K562 (cell line): Measurements from ENCODE around the gene ASB18. TPM values are rescaled to one million over a fixed set of nuclear protein-coding genes. Genes with fewer than 3 reads are reported as not detected.

Experiments used
- ATAC-seq: fragments of 200-7000 bp; cut with Tn5 transposase; 3 replicates; pipeline ENCODE4 v1.9.1; 2020; ENCODE audit warnings: moderate library complexity
- BruUV-seq: library from RNA; stranded (reverse); fragments of 400-500 nt; replicated peaks from 2 replicates; lab custom pipeline; 2021; lab: Mats Ljungman, UMichigan
- CTCF ChIA-PET: fragments of 300-600 bp; formaldehyde crosslinking; extraction: SDS; loops from one replicate; lab custom pipeline; 2021; ENCODE audit warnings: low intra/inter-chr PET ratio; lab: Yijun Ruan, JAX
- POLR2A ChIA-PET: fragments of 300-600, 350-650 bp; sonication (Branson Sonifier 250); formaldehyde crosslinking; extraction: SDS; loops from one replicate; lab custom pipeline; 2021; ENCODE audit warnings: antibody characterized with exemption, inconsistent platforms; lab: Yijun Ruan, JAX
- DNase-seq, 4 experiments: peaks; one replicate each; pipeline versions ENCODE4 v3.0.0 to v3.0.0-alpha.2; 2011 to 2018; ENCODE audit warnings: low spot score in 3 of 4, mixed read lengths in 3 of 4; ENCODE audit errors: extremely low read depth in 1 of 4
- FAIRE-seq: peaks from 2 replicates; lab custom pipeline; 2011; peaks lifted over from hg19 to GRCh38; lab: Jason Lieb, UNC
- H2AFZ ChIP-seq: 2 replicates; pipeline ENCODE4 v1.6.0; 2011; ENCODE audit warnings: low read depth, low read length, control low read depth, inconsistent platforms
- H3K27ac ChIP-seq: fragments of 200-600 bp; 3 replicates; pipeline ENCODE4 v1.8.0; 2011; ENCODE audit warnings: low read depth, mild to moderate bottlenecking, control low read depth, inconsistent platforms, low read length, moderate library complexity, mixed read lengths; ENCODE audit errors: extremely low read depth
- H3K27me3 ChIP-seq, 2 experiments: fragments of 300-600 bp in 1 of 2; 2 replicates in 1 of 2; 3 replicates in 1 of 2; pipeline versions ENCODE4 v1.6.0 to v1.8.0; 2011; ENCODE audit warnings: inconsistent platforms in 2 of 2, low read length in 2 of 2, mild to moderate bottlenecking in 1 of 2, mixed read lengths in 1 of 2, moderate library complexity in 1 of 2; ENCODE audit not compliant: control insufficient read depth in 2 of 2, insufficient read depth in 2 of 2
- H3K36me3 ChIP-seq: fragments of 300-600 bp; 3 replicates; pipeline ENCODE4 v1.8.0; 2011; ENCODE audit warnings: mild to moderate bottlenecking, low read length, inconsistent platforms; ENCODE audit not compliant: control insufficient read depth, insufficient read depth
- H3K4me1 ChIP-seq, 2 experiments: fragments of 200-600 bp in 1 of 2; replicated peaks in 1 of 2; 2 replicates in 1 of 2; 3 replicates in 1 of 2; pipeline versions ENCODE4 v1.5.1 to v1.8.0; 2011; ENCODE audit warnings: inconsistent platforms in 2 of 2, low read length in 2 of 2, mild to moderate bottlenecking in 1 of 2, mixed read lengths in 1 of 2, moderate library complexity in 1 of 2; ENCODE audit not compliant: control insufficient read depth in 2 of 2, insufficient read depth in 2 of 2
- H3K4me2 ChIP-seq: 2 replicates; pipeline ENCODE4 v1.6.1; 2011; ENCODE audit warnings: low read length, control low read depth, inconsistent platforms, mixed read lengths; ENCODE audit not compliant: insufficient read depth
- H3K4me3 ChIP-seq: fragments of 200-600 bp; sonication (generic), shearing (Covaris generic); 2 replicates; pipeline ENCODE4 v1.5.1; 2016; ENCODE audit warnings: control low read depth, inconsistent platforms
- H3K79me2 ChIP-seq: fragments of 200-600 bp; 3 replicates; pipeline ENCODE4 v1.8.0; 2011; ENCODE audit warnings: low read length, inconsistent platforms; ENCODE audit not compliant: control insufficient read depth, insufficient read depth
- H3K9ac ChIP-seq, 2 experiments: 2 replicates each; pipeline versions ENCODE4 v1.6.0 to v1.6.1; 2011; ENCODE audit warnings: low read depth in 2 of 2, low read length in 2 of 2, control low read depth in 1 of 2, inconsistent platforms in 1 of 2, mild to moderate bottlenecking in 1 of 2, mixed read lengths in 1 of 2; ENCODE audit not compliant: insufficient read depth in 1 of 2
- H3K9me1 ChIP-seq: one replicate; pipeline ENCODE4 v1.6.0; 2011; ENCODE audit warnings: inconsistent platforms, mild to moderate bottlenecking, low read length, moderate library complexity; ENCODE audit not compliant: control insufficient read depth, insufficient read depth
- H3K9me3 ChIP-seq: replicated peaks from 2 replicates; pipeline ENCODE4 v1.5.1; 2011; ENCODE audit warnings: low read depth, low read length, inconsistent platforms; ENCODE audit not compliant: control insufficient read depth, insufficient read depth
- H4K20me1 ChIP-seq: replicated peaks from 2 replicates; pipeline ENCODE4 v1.6.1; 2011; ENCODE audit warnings: low read length, inconsistent platforms, mixed read lengths; ENCODE audit not compliant: control insufficient read depth, insufficient read depth
- FOS ChIP-seq: IDR thresholded peaks from 3 replicates; pipeline ENCODE4 v1.6.1; 2011; ENCODE audit not compliant: insufficient read length; ENCODE audit errors: extremely low read depth
- IFI16 ChIP-seq: fragments of 250-450 bp; sonication (Bioruptor Pico); IDR thresholded peaks from 2 replicates; pipeline ENCODE4 v2.1.2; 2022; ENCODE audit warnings: mild to moderate bottlenecking, inconsistent platforms
- LARP7 ChIP-seq: fragments of 450-650 bp; IDR thresholded peaks from 2 replicates; pipeline ENCODE4 v1.6.1; 2016
- NCOR1 ChIP-seq: fragments of 450-650 bp; IDR thresholded peaks from 2 replicates; pipeline ENCODE4 v1.6.1; 2016; ENCODE audit warnings: mild to moderate bottlenecking, moderate library complexity
- NFIX ChIP-seq: fragments of 250-450 bp; sonication (Bioruptor Pico); IDR thresholded peaks from 2 replicates; pipeline ENCODE4 v1.4.0; 2020; ENCODE audit warnings: low read depth, mild to moderate bottlenecking, moderate library complexity
- NONO ChIP-seq, 2 experiments: fragments of 200-400 bp in 1 of 2; fragments of 450-650 bp in 1 of 2; formaldehyde crosslinking in 1 of 2; IDR thresholded peaks; 2 replicates each; pipeline ENCODE4 v1.6.1; 2017; ENCODE audit warnings: low read depth in 2 of 2, mild to moderate bottlenecking in 2 of 2, moderate library complexity in 2 of 2, low read length in 1 of 2
- NR3C1 ChIP-seq: sonication (generic); formaldehyde crosslinking; IDR thresholded peaks from 2 replicates; pipeline ENCODE4 v1.8.1; 2022; ENCODE audit warnings: missing genetic modification reagents
- PHF20 ChIP-seq: fragments of 450-650 bp; IDR thresholded peaks from 2 replicates; pipeline ENCODE4 v1.6.1; 2018; ENCODE audit not compliant: partially characterized antibody
- POU5F1 ChIP-seq: fragments of 150-350 bp; IDR thresholded peaks from 2 replicates; pipeline ENCODE4 v1.6.1; 2014; ENCODE audit warnings: borderline replicate concordance, low read length, low read depth, mild to moderate bottlenecking; ENCODE audit not compliant: partially characterized antibody
- SAFB ChIP-seq: fragments of 200-400 bp; formaldehyde crosslinking; IDR thresholded peaks from 2 replicates; pipeline ENCODE4 v1.6.1; 2017; ENCODE audit warnings: low read depth, low read length, borderline replicate concordance
- USF1 ChIP-seq: sonication (generic); formaldehyde crosslinking; IDR thresholded peaks from 2 replicates; pipeline ENCODE4 v1.9.0; 2022; ENCODE audit warnings: mild to moderate bottlenecking, missing genetic modification reagents
- ZNF124 ChIP-seq: sonication (generic); formaldehyde crosslinking; IDR thresholded peaks from 2 replicates; pipeline ENCODE4 v1.8.1; 2022; ENCODE audit warnings: missing genetic modification reagents
- ZNF717 ChIP-seq: fragments of 250-450 bp; sonication (Bioruptor Pico); IDR thresholded peaks from 2 replicates; pipeline ENCODE4 v1.5.0; 2021
- WGBS: fragments of 100-300 bp; shearing (Covaris generic); methylation state at CpG from one replicate; pipeline ENCODE4 v1.1.6; 2016; ENCODE audit warnings: low coverage, mixed read lengths; ENCODE audit not compliant: insufficient coverage; ENCODE audit errors: missing lambda C conversion rate; 5-methylcytosine and 5-hydroxymethylcytosine counted together
- in situ Hi-C: fragments of 300-500 bp; cut with MboI; formaldehyde crosslinking; loops from 4 replicates; pipeline ENCODE4 v1.15.0; 2018; ENCODE audit warnings: inconsistent platforms, mixed read lengths
- intact Hi-C: fragments of 100-400 bp; cut with micrococcal nuclease; formaldehyde crosslinking; loops from 2 replicates; pipeline ENCODE4 v1.14.2; 2022
- polyA plus RNA-seq, 8 experiments: library from polyadenylated mRNA; depleted of rRNA in 4 of 8; stranded (reverse) in 5 of 8; unstranded in 3 of 8; fragments of >200 nt; fragmentation: Nextera tagmentation in 2 of 8; fragmentation: Illumina TruSeq in 1 of 8; extraction: Ambion mirVana in 2 of 8; extraction: Trizol in 1 of 8; gene quantifications; 2 replicates each; pipeline versions ENCODE4 v1.2.1 to v1.2.3, GENCODE V29; 2011 to 2014; ENCODE audit warnings: inconsistent platforms in 1 of 8, missing spikeins in 1 of 8
- total RNA-seq, 7 experiments: library from RNA; depleted of rRNA in 6 of 7; stranded (reverse); fragments of >200 nt in 6 of 7; fragmentation: Illumina TruSeq in 2 of 7; extraction: Trizol in 2 of 7; gene quantifications; 2 replicates each; pipeline versions ENCODE4 v1.2.1 to v1.2.3, GENCODE V29; 2011 to 2021; ENCODE audit warnings: low replicate concordance in 1 of 7
- TF ChIP-seq, protein P1 (sequence below): fragments of 250-450 bp; sonication (Bioruptor Pico); IDR thresholded peaks from 2 replicates; pipeline ENCODE4 v1.8.0; 2022; ENCODE audit warnings: moderate library complexity, mild to moderate bottlenecking, inconsistent platforms
- TF ChIP-seq, protein P2 (sequence below): fragments of 450-650 bp; formaldehyde crosslinking; IDR thresholded peaks from 2 replicates; pipeline ENCODE4 v1.4.0; 2020; ENCODE audit warnings: mild to moderate bottlenecking, moderate library complexity
- TF ChIP-seq, protein P3 (sequence below): fragments of 150-350 bp; conservative IDR thresholded peaks from 2 replicates; pipeline ENCODE4 v1.6.1; 2014; ENCODE audit warnings: low read length
- TF ChIP-seq, protein P4 (sequence below): sonication (generic); formaldehyde crosslinking; IDR thresholded peaks from 2 replicates; pipeline ENCODE4 v1.8.0; 2022; ENCODE audit warnings: missing genetic modification reagents, mild to moderate bottlenecking, moderate library complexity, borderline replicate concordance

Gene ASB18
- total and polyA plus RNA-seq, 9 of the 15 experiments (the other 6 are each of a cell fraction or from before 2014, with no cell fraction given): not detected

DNA sequence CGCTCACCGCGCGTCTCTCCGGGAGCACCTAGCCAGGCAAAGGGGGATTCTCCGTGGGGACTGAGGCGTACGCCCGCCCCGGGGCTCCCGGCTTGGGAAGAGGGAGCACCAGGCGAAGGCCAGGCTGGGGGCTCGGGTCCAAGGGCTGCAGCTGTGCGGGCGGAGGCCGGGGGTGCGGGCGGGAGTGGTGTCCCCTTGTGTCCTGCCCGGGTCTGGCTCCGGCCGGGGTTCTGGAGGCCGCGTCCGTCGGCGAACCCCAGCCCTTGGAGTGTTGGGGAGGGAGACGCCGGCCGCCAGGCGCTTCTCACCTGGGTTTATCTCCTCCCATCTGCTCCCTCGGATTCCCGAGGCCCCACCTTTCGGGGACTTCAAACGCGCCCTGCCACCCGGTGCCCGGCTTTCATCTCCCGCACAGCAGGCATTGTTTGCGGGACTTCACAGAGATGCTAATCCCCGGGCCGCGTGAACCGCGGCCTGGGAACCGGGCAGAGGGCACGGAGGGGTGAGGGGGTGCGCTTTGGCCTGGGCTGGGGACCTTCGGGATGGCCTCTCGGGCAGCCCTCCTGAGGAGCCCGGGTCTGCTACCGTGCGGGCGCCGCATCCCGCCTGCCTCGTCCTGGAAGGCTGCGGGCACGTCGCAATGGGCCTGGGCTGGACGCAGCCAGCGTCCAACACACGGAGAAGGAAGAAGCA lies 91.0 kb downstream of the ASB18 start:
- Histone ChIP-seq H3K4me3 (no peak overlapping the region), H4K20me1 (no peaks in the 10 kb centered on the region), H3K4me1 (peaks cover 2 to 17% of the 10 kb centered on the region in 2 experiments; a peak in 4 of 5 replicates), H3K79me2 (no peaks in the 10 kb centered on the region), H2AFZ (no peak overlapping the region), H3K27me3 (no peaks in the 10 kb centered on the region), H3K36me3 (no peaks in the 10 kb centered on the region), H3K9me1 (no peaks in the 10 kb centered on the region), H3K9ac (no peak overlapping the region), H3K27ac (no peak overlapping the region), H3K4me2 (no peak overlapping the region), H3K9me3 (no peaks in the 10 kb centered on the region)
- in situ Hi-C loops: no loop called here
- CTCF ChIA-PET: no interaction called here
- no peak for FAIRE-seq
- 0% methylated on average over 1 of the region's 62 CpGs for WGBS
- BruUV-seq: no TSS peak
- DNase-seq: no peak
- POLR2A ChIA-PET: no interaction called here
- no peak for ATAC-seq
- intact Hi-C loops: no loop called here
- TF ChIP-seq, protein P1, sequence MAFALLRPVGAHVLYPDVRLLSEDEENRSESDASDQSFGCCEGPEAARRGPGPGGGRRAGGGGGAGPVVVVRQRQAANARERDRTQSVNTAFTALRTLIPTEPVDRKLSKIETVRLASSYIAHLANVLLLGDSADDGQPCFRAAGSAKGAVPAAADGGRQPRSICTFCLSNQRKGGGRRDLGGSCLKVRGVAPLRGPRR (CRISPR knock-in tag): no peak
- TF ChIP-seq ZNF717: no peak
- TF ChIP-seq NONO (IDR thresholded peaks at IDR 0.05; ENCODE audit: low read depth in 2 of 2, low read length in 1 of 2): no peak
- no peak for TF ChIP-seq LARP7
- no peak for TF ChIP-seq SAFB
- TF ChIP-seq, protein P2, sequence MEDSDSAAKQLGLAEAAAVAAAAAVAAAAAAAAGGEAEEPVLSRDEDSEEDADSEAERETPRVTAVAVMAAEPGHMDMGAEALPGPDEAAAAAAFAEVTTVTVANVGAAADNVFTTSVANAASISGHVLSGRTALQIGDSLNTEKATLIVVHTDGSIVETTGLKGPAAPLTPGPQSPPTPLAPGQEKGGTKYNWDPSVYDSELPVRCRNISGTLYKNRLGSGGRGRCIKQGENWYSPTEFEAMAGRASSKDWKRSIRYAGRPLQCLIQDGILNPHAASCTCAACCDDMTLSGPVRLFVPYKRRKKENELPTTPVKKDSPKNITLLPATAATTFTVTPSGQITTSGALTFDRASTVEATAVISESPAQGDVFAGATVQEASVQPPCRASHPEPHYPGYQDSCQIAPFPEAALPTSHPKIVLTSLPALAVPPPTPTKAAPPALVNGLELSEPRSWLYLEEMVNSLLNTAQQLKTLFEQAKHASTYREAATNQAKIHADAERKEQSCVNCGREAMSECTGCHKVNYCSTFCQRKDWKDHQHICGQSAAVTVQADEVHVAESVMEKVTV (CRISPR knock-in tag): no peak
- TF ChIP-seq FOS: no peak
- TF ChIP-seq ZNF124: no peak
- no peak for TF ChIP-seq IFI16 (CRISPR knock-in tag)
- TF ChIP-seq NR3C1: no peak
- TF ChIP-seq, protein P3, sequence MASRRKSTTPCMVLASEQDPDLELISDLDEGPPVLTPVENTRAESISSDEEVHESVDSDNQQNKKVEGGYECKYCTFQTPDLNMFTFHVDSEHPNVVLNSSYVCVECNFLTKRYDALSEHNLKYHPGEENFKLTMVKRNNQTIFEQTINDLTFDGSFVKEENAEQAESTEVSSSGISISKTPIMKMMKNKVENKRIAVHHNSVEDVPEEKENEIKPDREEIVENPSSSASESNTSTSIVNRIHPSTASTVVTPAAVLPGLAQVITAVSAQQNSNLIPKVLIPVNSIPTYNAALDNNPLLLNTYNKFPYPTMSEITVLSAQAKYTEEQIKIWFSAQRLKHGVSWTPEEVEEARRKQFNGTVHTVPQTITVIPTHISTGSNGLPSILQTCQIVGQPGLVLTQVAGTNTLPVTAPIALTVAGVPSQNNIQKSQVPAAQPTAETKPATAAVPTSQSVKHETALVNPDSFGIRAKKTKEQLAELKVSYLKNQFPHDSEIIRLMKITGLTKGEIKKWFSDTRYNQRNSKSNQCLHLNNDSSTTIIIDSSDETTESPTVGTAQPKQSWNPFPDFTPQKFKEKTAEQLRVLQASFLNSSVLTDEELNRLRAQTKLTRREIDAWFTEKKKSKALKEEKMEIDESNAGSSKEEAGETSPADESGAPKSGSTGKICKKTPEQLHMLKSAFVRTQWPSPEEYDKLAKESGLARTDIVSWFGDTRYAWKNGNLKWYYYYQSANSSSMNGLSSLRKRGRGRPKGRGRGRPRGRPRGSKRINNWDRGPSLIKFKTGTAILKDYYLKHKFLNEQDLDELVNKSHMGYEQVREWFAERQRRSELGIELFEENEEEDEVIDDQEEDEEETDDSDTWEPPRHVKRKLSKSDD: no peak
- no peak for TF ChIP-seq POU5F1
- TF ChIP-seq NCOR1: no peak
- no peak for TF ChIP-seq PHF20
- TF ChIP-seq, protein P4, sequence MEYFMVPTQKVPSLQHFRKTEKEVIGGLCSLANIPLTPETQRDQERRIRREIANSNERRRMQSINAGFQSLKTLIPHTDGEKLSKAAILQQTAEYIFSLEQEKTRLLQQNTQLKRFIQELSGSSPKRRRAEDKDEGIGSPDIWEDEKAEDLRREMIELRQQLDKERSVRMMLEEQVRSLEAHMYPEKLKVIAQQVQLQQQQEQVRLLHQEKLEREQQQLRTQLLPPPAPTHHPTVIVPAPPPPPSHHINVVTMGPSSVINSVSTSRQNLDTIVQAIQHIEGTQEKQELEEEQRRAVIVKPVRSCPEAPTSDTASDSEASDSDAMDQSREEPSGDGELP (CRISPR knock-in tag): no peak
- no peak for TF ChIP-seq USF1 (CRISPR knock-in tag)
- TF ChIP-seq NFIX: no peak
